Natural killer cell (primary cell): ENCODE measurements around the gene C2CD2. TPM values are rescaled to one million over a fixed set of nuclear protein-coding genes. Genes with fewer than 3 reads are reported as not detected.

Experiments
- ATAC-seq, 3 donors: fragments of 150-1000 bp in 2 of 3; fragments of 200-7000 bp in 1 of 3; cut with Tn5 transposase; 1 replicate in 1 of 3; 2 replicates in 2 of 3; pipeline ENCODE4 v1.10.0; 2021; ENCODE audit warnings: mild to moderate bottlenecking in 2 of 3, moderate library complexity in 2 of 3
- DNase-seq, 2 donors: peaks; one replicate each; pipeline versions ENCODE4 v3.0.0 to v3.0.0-alpha.2; 2013 to 2021; ENCODE audit warnings: mixed read lengths in 1 of 2
- H3K27ac ChIP-seq: one replicate; pipeline ENCODE4 v1.5.1; 2013; ENCODE audit warnings: mild to moderate bottlenecking, low read length
- H3K27me3 ChIP-seq: one replicate; pipeline ENCODE4 v1.6.1; 2013; ENCODE audit warnings: low read length; ENCODE audit not compliant: control insufficient read depth, insufficient read depth
- H3K36me3 ChIP-seq: one replicate; pipeline ENCODE4 v1.6.1; 2013; ENCODE audit warnings: low read length; ENCODE audit not compliant: control insufficient read depth, insufficient read depth
- H3K4me1 ChIP-seq: one replicate; pipeline ENCODE4 v1.6.1; 2013; ENCODE audit warnings: low read length; ENCODE audit not compliant: control insufficient read depth, insufficient read depth
- H3K4me3 ChIP-seq: one replicate; pipeline ENCODE4 v1.5.1; 2013; ENCODE audit warnings: low read length
- H3K9me3 ChIP-seq: one replicate; pipeline ENCODE4 v1.6.1; 2013; ENCODE audit warnings: low read length; ENCODE audit not compliant: control insufficient read depth, insufficient read depth
- H3K27ac Mint-ChIP-seq, 2 donors: one replicate each; pipeline ENCODE4 v1.8.0; 2022; ENCODE audit warnings: mild to moderate bottlenecking in 2 of 2, mixed read lengths in 2 of 2, moderate library complexity in 1 of 2
- H3K27me3 Mint-ChIP-seq, 2 donors: one replicate each; pipeline ENCODE4 v1.8.0; 2022; ENCODE audit warnings: low read depth in 2 of 2, mixed read lengths in 2 of 2
- H3K36me3 Mint-ChIP-seq: one replicate; pipeline ENCODE4 v1.8.0; 2022; ENCODE audit warnings: mixed read lengths
- H3K4me1 Mint-ChIP-seq, 2 donors: one replicate each; pipeline ENCODE4 v1.8.0; 2022; ENCODE audit warnings: mixed read lengths in 2 of 2
- H3K4me3 Mint-ChIP-seq: one replicate; pipeline ENCODE4 v1.8.0; 2022; ENCODE audit warnings: mild to moderate bottlenecking, moderate library complexity, mixed read lengths
- H3K9me3 Mint-ChIP-seq, 2 donors: one replicate each; pipeline ENCODE4 v1.8.0; 2022; ENCODE audit warnings: mixed read lengths in 2 of 2
- CTCF ChIP-seq: fragments of 200-600 bp; IDR thresholded peaks from one replicate; pipeline ENCODE4 v1.8.0; 2022; ENCODE audit warnings: antibody characterized with exemption
- WGBS: methylation state at CpG from one replicate; pipeline ENCODE4 v1.1.7; 2013; ENCODE audit warnings: missing lambda C conversion rate; ENCODE audit not compliant: insufficient coverage; 5-methylcytosine and 5-hydroxymethylcytosine counted together
- intact Hi-C: fragments of 100-400 bp; cut with micrococcal nuclease; formaldehyde crosslinking; loops from one replicate; pipeline ENCODE4 v1.14.2; 2022
- total RNA-seq, 4 donors: library from RNA; stranded (reverse); fragments of 120-200 nt in 1 of 4; gene quantifications; one replicate each; pipeline versions ENCODE4 v1.2.3 to v1.2.4, GENCODE V29; 2013 to 2022

The C2CD2 gene
- total RNA-seq, 3 donors from 2014 or later (not counting 1 experiment from before 2014, with no cell fraction given): 2.1 to 10.1 (median 8.9) TPM

GRCh38 chr21:41914965-41915364, 38.9 kb downstream of the C2CD2 start:
- no peaks in the 10 kb centered on the region for H3K4me1 Mint-ChIP-seq
- ATAC-seq (no peak), DNase-seq (no peak)
- H3K27ac Mint-ChIP-seq: no peak overlapping the region
- H3K27me3 ChIP-seq: no peaks in the 10 kb centered on the region
- H3K9me3 ChIP-seq: no peaks in the 10 kb centered on the region
- no peaks in the 10 kb centered on the region for H3K36me3 Mint-ChIP-seq
- no peak overlapping the region for H3K27ac ChIP-seq
- TF ChIP-seq CTCF: no peak
- H3K36me3 ChIP-seq: peaks cover 36% of the 10 kb centered on the region
- no peaks in the 10 kb centered on the region for H3K9me3 Mint-ChIP-seq
- no peak overlapping the region for H3K4me3 ChIP-seq
- no peaks in the 10 kb centered on the region for H3K27me3 Mint-ChIP-seq
- H3K4me1 ChIP-seq: no peaks in the 10 kb centered on the region
- 92% methylated on average over 6 of the region's 6 CpGs for WGBS
- intact Hi-C loops: no loop called here
- no peak overlapping the region for H3K4me3 Mint-ChIP-seq

GRCh38 chr21:41914358-41914757, 39.5 kb downstream of the C2CD2 start:
- intact Hi-C loops: no loop called here
- no peaks in the 10 kb centered on the region for H3K36me3 Mint-ChIP-seq
- no peak for ATAC-seq
- no peak overlapping the region for H3K27ac ChIP-seq
- no peak for DNase-seq
- no peaks in the 10 kb centered on the region for H3K27me3 ChIP-seq
- TF ChIP-seq CTCF: no peak
- no peaks in the 10 kb centered on the region for H3K27me3 Mint-ChIP-seq
- peaks cover 36% of the 10 kb centered on the region for H3K36me3 ChIP-seq
- H3K4me3 ChIP-seq: no peak overlapping the region
- no peaks in the 10 kb centered on the region for H3K4me1 ChIP-seq
- WGBS: 96% methylated on average over 12 of the region's 12 CpGs
- no peaks in the 10 kb centered on the region for H3K9me3 ChIP-seq
- no peak overlapping the region for H3K27ac Mint-ChIP-seq
- H3K4me3 Mint-ChIP-seq: no peak overlapping the region
- H3K9me3 Mint-ChIP-seq: no peaks in the 10 kb centered on the region
- no peaks in the 10 kb centered on the region for H3K4me1 Mint-ChIP-seq

- Histone ChIP-seq H3K9me3 (no peaks in the 10 kb centered on the region), H3K27me3 (no peaks in the 10 kb centered on the region), H3K4me1 (no peaks in the 10 kb centered on the region), H3K27ac (no peak overlapping the region), H3K36me3 (peaks cover 35% of the 10 kb centered on the region), H3K4me3 (no peak overlapping the region)
- ATAC-seq (no peak), DNase-seq (no peak)
- WGBS: 98% methylated on average over 9 of the region's 9 CpGs
- H3K9me3 Mint-ChIP-seq: no peaks in the 10 kb centered on the region
- intact Hi-C loops: no loop called here
- H3K4me3 Mint-ChIP-seq: no peak overlapping the region
- no peaks in the 10 kb centered on the region for H3K4me1 Mint-ChIP-seq
- H3K36me3 Mint-ChIP-seq: no peaks in the 10 kb centered on the region
- no peak for TF ChIP-seq CTCF
- H3K27me3 Mint-ChIP-seq: no peaks in the 10 kb centered on the region
- H3K27ac Mint-ChIP-seq: no peak overlapping the region
These were observed 40.6 kb downstream of the C2CD2 start for GRCh38 chr21:41913230-41913629.

GRCh38 chr21:41908829-41909228, 45.0 kb downstream of the C2CD2 start:
- peaks cover 27% of the 10 kb centered on the region for H3K36me3 ChIP-seq
- no peaks in the 10 kb centered on the region for H3K9me3 Mint-ChIP-seq
- no peak for TF ChIP-seq CTCF

More at GRCh38 chr21:41908829-41909228, 45.0 kb downstream of the C2CD2 start:
- Histone ChIP-seq H3K27ac (no peak overlapping the region), H3K9me3 (no peaks in the 10 kb centered on the region), H3K4me3 (no peak overlapping the region), H3K4me1 (peaks cover 7% of the 10 kb centered on the region), H3K27me3 (no peaks in the 10 kb centered on the region)
- no peak for ATAC-seq
- 100% methylated on average over 1 of the region's 3 CpGs for WGBS
- Mint-ChIP-seq H3K36me3 (no peaks in the 10 kb centered on the region), H3K4me1 (no peaks in the 10 kb centered on the region), H3K27ac (no peak overlapping the region), H3K27me3 (no peaks in the 10 kb centered on the region), H3K4me3 (no peak overlapping the region)
- no peak for DNase-seq
- intact Hi-C loops: no loop called here
